GM10266 (cell line): ENCODE results near the gene SVEP1.

ENCODE experiments used
- DNase-seq: peaks from one replicate; pipeline ENCODE4 v3.0.0; 2012; ENCODE audit errors: extremely low spot score
- CTCF ChIP-seq: IDR thresholded peaks from 2 replicates; pipeline ENCODE4 v1.5.1; 2012; ENCODE audit warnings: mild to moderate bottlenecking, low read depth; ENCODE audit not compliant: control insufficient read depth, insufficient read depth; ENCODE audit errors: missing control alignments

The SVEP1 gene

GRCh38 chr9:110451726-110452125, 127.8 kb downstream of the SVEP1 start:
- TF ChIP-seq CTCF, result no peak
- no peak for DNase-seq

GRCh38 chr9:110447476-110447875, 132.1 kb downstream of the SVEP1 start:
- TF ChIP-seq CTCF, result no peak
- no peak for DNase-seq

- no peak for DNase-seq
- TF ChIP-seq CTCF, result no peak
Observed at GRCh38 chr9:110446171-110446570, 133.4 kb downstream of the SVEP1 start.

GRCh38 chr9:110444911-110445310, 134.6 kb downstream of the SVEP1 start:
- DNase-seq, result no peak

GRCh38 chr9:110443866-110444220, 135.7 kb downstream of the SVEP1 start:
- no peak for DNase-seq
- TF ChIP-seq CTCF, result no peak

More at GRCh38 chr9:110444911-110445310, 134.6 kb downstream of the SVEP1 start:
- no peak for TF ChIP-seq CTCF

- TF ChIP-seq CTCF, result no peak
- DNase-seq, result no peak
Observed at GRCh38 chr9:110443146-110443865, 136.2 kb downstream of the SVEP1 start.

GRCh38 chr9:110440796-110441195, 138.7 kb downstream of the SVEP1 start:
- TF ChIP-seq CTCF, result no peak
- DNase-seq, result no peak
